HCT116 (cell line): ENCODE results near the gene MAFG. TPM values are rescaled to one million over a fixed set of nuclear protein-coding genes. Genes with fewer than 3 reads are reported as not detected.

Source experiments
- ATAC-seq: fragments of 200-7000 bp; cut with Tn5 transposase; 2 replicates; pipeline ENCODE4 v1.9.1; 2020; ENCODE audit warnings: mild to moderate bottlenecking, moderate library complexity
- BruUV-seq: library from RNA; stranded (reverse); fragments of 400-500 nt; replicated peaks from 2 replicates; lab custom pipeline; 2021; lab: Mats Ljungman, UMichigan
- CTCF ChIA-PET: fragments of 300-600 bp; sonication (Branson Sonifier 250); formaldehyde crosslinking; loops from one replicate; lab custom pipeline; 2021; ENCODE audit warnings: antibody characterized with exemption; lab: Charles Lee
- POLR2A ChIA-PET: fragments of 300-600, 350-600 bp; sonication (Branson Sonifier 250); formaldehyde crosslinking; loops from one replicate; lab custom pipeline; 2021; ENCODE audit warnings: antibody characterized with exemption; lab: Charles Lee
- RAD21 ChIA-PET, 2 experiments: fragments of 300-600 bp; sonication (Branson Sonifier 250); formaldehyde crosslinking; loops; one replicate each; lab custom pipeline; 2023; ENCODE audit warnings: low total read pairs in 2 of 2; ENCODE audit not compliant: uncharacterized antibody in 2 of 2, unreplicated experiment in 2 of 2, low non-redundant PET in 1 of 2; lab: Charles Lee
- DNase-seq: peaks from one replicate; pipeline ENCODE4 v3.0.0-alpha.2; 2010; ENCODE audit warnings: low read depth, low spot score
- H2AFZ ChIP-seq: fragments of 200-600 bp; shearing (Covaris generic), sonication (generic); 2 replicates; pipeline ENCODE4 v1.6.1; 2017; ENCODE audit warnings: low read depth, mixed run types, mixed read lengths, antibody characterized with exemption, low read length; ENCODE audit not compliant: poor library complexity, severe bottlenecking
- H3K27ac ChIP-seq: 2 replicates; pipeline ENCODE4 v1.5.1; 2012; ENCODE audit warnings: low read depth, low read length
- H3K27me3 ChIP-seq: fragments of 200-600 bp; sonication (generic); 2 replicates; pipeline ENCODE4 v1.6.1; 2016; ENCODE audit warnings: mixed run types, low read length, mixed read lengths; ENCODE audit not compliant: insufficient read depth
- H3K36me3 ChIP-seq, 2 experiments: fragments of 200-500 bp in 1 of 2; fragments of 200-600 bp in 1 of 2; sonication (Bioruptor generic) in 1 of 2; sonication (generic) in 1 of 2; 2 replicates each; pipeline versions ENCODE4 v1.5.1 to v1.6.1; 2014 to 2016; ENCODE audit warnings: low read length in 2 of 2, inconsistent platforms in 1 of 2, mixed read lengths in 1 of 2, mixed run types in 1 of 2; ENCODE audit not compliant: insufficient read depth in 2 of 2, control insufficient read depth in 1 of 2
- H3K4me1 ChIP-seq, 2 experiments: fragments of 200-600 bp in 1 of 2; sonication (generic) in 1 of 2; 2 replicates each; pipeline versions ENCODE4 v1.5.1 to v1.6.1; 2012 to 2017; ENCODE audit warnings: low read length in 2 of 2, inconsistent platforms in 1 of 2, mild to moderate bottlenecking in 1 of 2, mixed read lengths in 1 of 2, mixed run types in 1 of 2, moderate library complexity in 1 of 2; ENCODE audit not compliant: insufficient read depth in 2 of 2, control insufficient read depth in 1 of 2
- H3K4me2 ChIP-seq: fragments of 200-600 bp; sonication (generic); 2 replicates; pipeline ENCODE4 v1.6.1; 2017; ENCODE audit warnings: mixed run types, low read length, mixed read lengths
- H3K4me3 ChIP-seq, 2 experiments: fragments of 200-600 bp in 1 of 2; sonication (generic) in 1 of 2; replicated peaks in 1 of 2; 2 replicates each; pipeline ENCODE4 v1.5.1; 2011 to 2016; ENCODE audit warnings: low read length in 2 of 2, control low read depth in 1 of 2, low read depth in 1 of 2, mild to moderate bottlenecking in 1 of 2, mixed read lengths in 1 of 2, mixed run types in 1 of 2
- H3K79me2 ChIP-seq: fragments of 200-600 bp; sonication (generic); 2 replicates; pipeline ENCODE4 v1.6.1; 2017; ENCODE audit warnings: mild to moderate bottlenecking, mixed run types, low read length, moderate library complexity, mixed read lengths; ENCODE audit not compliant: insufficient read depth
- H3K9ac ChIP-seq: fragments of 200-600 bp; sonication (generic); 2 replicates; pipeline ENCODE4 v1.6.1; 2016; ENCODE audit warnings: low read length, mixed read lengths
- H3K9me2 ChIP-seq: fragments of 200-600 bp; sonication (generic), shearing (Covaris generic); 2 replicates; pipeline ENCODE4 v1.6.1; 2017; ENCODE audit warnings: mixed run types, mild to moderate bottlenecking, moderate library complexity; ENCODE audit not compliant: insufficient read depth
- H3K9me3 ChIP-seq, 2 experiments: fragments of 200-500 bp in 1 of 2; fragments of 200-600 bp in 1 of 2; sonication (Bioruptor generic) in 1 of 2; sonication (generic) in 1 of 2; 2 replicates each; pipeline ENCODE4 v1.6.1; 2014 to 2017; ENCODE audit warnings: low read length in 2 of 2, mixed read lengths in 2 of 2, inconsistent platforms in 1 of 2, low read depth in 1 of 2, mild to moderate bottlenecking in 1 of 2, mixed run types in 1 of 2, moderate library complexity in 1 of 2; ENCODE audit not compliant: control insufficient read depth in 1 of 2, insufficient read depth in 1 of 2
- H4K20me1 ChIP-seq: fragments of 200-600 bp; sonication (generic), shearing (Covaris generic); 2 replicates; pipeline ENCODE4 v1.6.1; 2017; ENCODE audit warnings: mixed run types, mild to moderate bottlenecking, moderate library complexity; ENCODE audit not compliant: insufficient read depth
- CEBPB ChIP-seq: IDR thresholded peaks from 2 replicates; pipeline ENCODE4 v1.6.1; 2012; ENCODE audit warnings: low read depth
- EZH2 ChIP-seq: fragments of 200-600 bp; sonication (generic); IDR thresholded peaks from 2 replicates; pipeline ENCODE4 v1.6.1; 2017; ENCODE audit warnings: antibody characterized with exemption, mixed run types
- EZH2phosphoT487 ChIP-seq: fragments of 200-600 bp; IDR thresholded peaks from 2 replicates; pipeline ENCODE4 v1.6.1; 2018; ENCODE audit warnings: antibody characterized with exemption, borderline replicate concordance
- FOSL1 ChIP-seq: IDR thresholded peaks from 2 replicates; pipeline ENCODE4 v1.6.1; 2012; ENCODE audit warnings: low read depth
- JUND ChIP-seq: IDR thresholded peaks from 2 replicates; pipeline ENCODE4 v1.6.1; 2012
- POLR2AphosphoS5 ChIP-seq: IDR thresholded peaks from 2 replicates; pipeline ENCODE4 v1.6.1; 2011; ENCODE audit warnings: mild to moderate bottlenecking, low read depth, low read length, moderate library complexity
- SIN3A ChIP-seq: IDR thresholded peaks from 2 replicates; pipeline ENCODE4 v1.6.1; 2012; ENCODE audit warnings: low read depth
- SP1 ChIP-seq: IDR thresholded peaks from 2 replicates; pipeline ENCODE4 v1.6.1; 2012; ENCODE audit warnings: low read depth
- TCF7L2 ChIP-seq: IDR thresholded peaks from 2 replicates; pipeline ENCODE4 v1.7.0; 2011; ENCODE audit warnings: borderline replicate concordance, inconsistent platforms; ENCODE audit not compliant: insufficient read depth, insufficient read length; ENCODE audit errors: extremely low read depth
- ZFX ChIP-seq: fragments of 450-650 bp; IDR thresholded peaks from 2 replicates; pipeline ENCODE4 v1.6.1; 2017
- intact Hi-C: fragments of 100-400 bp; cut with micrococcal nuclease; formaldehyde crosslinking; loops from 2 replicates; pipeline ENCODE4 v1.10.0; 2022
- total RNA-seq: library from RNA; stranded (reverse); gene quantifications from one replicate; pipeline ENCODE4 v1.2.1, GENCODE V29; 2021; ENCODE audit not compliant: unreplicated experiment
- TF ChIP-seq, protein P1 (sequence below), 3 experiments: fragments of 200-600 bp in 1 of 3; sonication (generic) in 1 of 3; IDR thresholded peaks in 2 of 3; conservative IDR thresholded peaks in 1 of 3; 2 replicates each; pipeline ENCODE4 v1.5.1; 2012 to 2017; ENCODE audit warnings: low read depth in 2 of 3, low read length in 2 of 3, antibody characterized with exemption in 1 of 3, borderline replicate concordance in 1 of 3, control low read depth in 1 of 3, mild to moderate bottlenecking in 1 of 3, mixed read lengths in 1 of 3, mixed run types in 1 of 3, moderate library complexity in 1 of 3; ENCODE audit not compliant: insufficient read depth in 1 of 3
- TF ChIP-seq, protein P2 (sequence below): IDR thresholded peaks from 2 replicates; pipeline ENCODE4 v1.6.1; 2011; ENCODE audit warnings: mild to moderate bottlenecking, low read length, moderate library complexity; ENCODE audit not compliant: insufficient replicate concordance; ENCODE audit errors: extremely low read depth

The MAFG gene
- total RNA-seq, 1 experiment from 2014 or later: 46.8 TPM

DNA sequence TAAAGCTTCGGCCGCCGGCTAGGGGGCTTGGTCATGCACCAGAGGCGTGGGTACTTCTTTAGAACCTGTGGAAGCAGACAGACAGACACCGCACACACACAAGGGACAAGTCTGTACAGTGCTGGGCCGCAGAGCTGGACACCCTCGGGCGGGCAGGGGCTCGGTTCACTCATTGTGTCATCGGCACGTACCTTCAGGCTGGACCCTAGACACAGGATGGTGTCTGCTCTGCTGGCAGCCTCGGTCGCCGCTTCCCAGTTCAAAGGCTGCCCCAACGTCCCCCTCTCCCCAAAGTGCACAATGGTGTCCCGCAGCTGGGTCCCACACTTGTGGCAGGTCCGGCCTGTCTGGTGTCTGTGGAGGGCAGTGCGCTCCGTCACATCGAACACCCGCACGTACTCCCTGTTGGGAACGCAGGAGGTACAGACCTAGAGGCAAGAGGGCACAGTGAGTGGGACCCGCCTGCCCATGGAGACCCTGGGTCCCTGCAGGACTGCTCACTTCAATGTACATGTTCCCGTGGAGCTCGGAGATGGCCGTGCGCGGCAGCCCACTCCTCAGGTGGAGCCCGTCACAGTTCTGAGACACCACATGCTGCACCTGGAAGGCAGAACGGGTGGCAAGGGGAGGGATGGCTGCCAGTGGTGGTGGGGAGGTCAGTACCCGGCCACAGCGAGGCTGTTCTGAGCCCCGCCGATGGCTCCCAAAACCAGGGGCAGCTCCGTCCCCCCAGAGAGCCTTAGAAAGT lies 13.3 kb downstream of the MAFG start:
- intact Hi-C loops: loop anchor here (5.0 kb wide), 1 partner anchor 108 kb away; the partner anchor contains the start of genes CENPX and LRRC45
- no TSS peak for BruUV-seq
- ChIA-PET RAD21 (interaction anchor here in 1 of 2 experiments (0.6 kb wide), 1 partner anchor 733 kb away, joined by 3 read pairs; no protein-coding TSS in a partner anchor), POLR2A (interaction anchor here (1.3 kb wide), 1 partner anchor 12 kb away, joined by 3 read pairs; no protein-coding TSS in a partner anchor), CTCF (no interaction called here)
- H3K27me3 ChIP-seq: no peaks in the 10 kb centered on the region
- no peaks in the 10 kb centered on the region for H3K9me3 ChIP-seq
- H3K36me3 ChIP-seq: peaks cover 22 to 34% of the 10 kb centered on the region in 2 experiments; a peak in 3 of 4 replicates
- H3K9me2 ChIP-seq: no peaks in the 10 kb centered on the region
- H3K4me2 ChIP-seq: no peak overlapping the region
- ATAC-seq: no peak
- H3K79me2 ChIP-seq: peaks cover 52% of the 10 kb centered on the region
- no peak overlapping the region for H3K4me3 ChIP-seq
- H3K27ac ChIP-seq: peak overlapping the region; percentile 60; the same call in 1 of the 2 replicates
- peaks cover 43 to 68% of the 10 kb centered on the region in 2 experiments for H3K4me1 ChIP-seq
- DNase-seq: no peak
- no peak overlapping the region for H2AFZ ChIP-seq
- H3K9ac ChIP-seq: no peak overlapping the region
- no peaks in the 10 kb centered on the region for H4K20me1 ChIP-seq
- TF ChIP-seq, protein P1, sequence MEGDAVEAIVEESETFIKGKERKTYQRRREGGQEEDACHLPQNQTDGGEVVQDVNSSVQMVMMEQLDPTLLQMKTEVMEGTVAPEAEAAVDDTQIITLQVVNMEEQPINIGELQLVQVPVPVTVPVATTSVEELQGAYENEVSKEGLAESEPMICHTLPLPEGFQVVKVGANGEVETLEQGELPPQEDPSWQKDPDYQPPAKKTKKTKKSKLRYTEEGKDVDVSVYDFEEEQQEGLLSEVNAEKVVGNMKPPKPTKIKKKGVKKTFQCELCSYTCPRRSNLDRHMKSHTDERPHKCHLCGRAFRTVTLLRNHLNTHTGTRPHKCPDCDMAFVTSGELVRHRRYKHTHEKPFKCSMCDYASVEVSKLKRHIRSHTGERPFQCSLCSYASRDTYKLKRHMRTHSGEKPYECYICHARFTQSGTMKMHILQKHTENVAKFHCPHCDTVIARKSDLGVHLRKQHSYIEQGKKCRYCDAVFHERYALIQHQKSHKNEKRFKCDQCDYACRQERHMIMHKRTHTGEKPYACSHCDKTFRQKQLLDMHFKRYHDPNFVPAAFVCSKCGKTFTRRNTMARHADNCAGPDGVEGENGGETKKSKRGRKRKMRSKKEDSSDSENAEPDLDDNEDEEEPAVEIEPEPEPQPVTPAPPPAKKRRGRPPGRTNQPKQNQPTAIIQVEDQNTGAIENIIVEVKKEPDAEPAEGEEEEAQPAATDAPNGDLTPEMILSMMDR (IDR thresholded peaks at IDR 0.05 in 2 of 3, conservative IDR thresholded peaks at IDR 0.05 in 1 of 3; ENCODE audit: borderline replicate concordance in 1 of 3, insufficient read depth in 1 of 3, low read depth in 2 of 3, low read length in 2 of 3): no peak
- TF ChIP-seq SP1 (no peak), ZFX (no peak), POLR2AphosphoS5 (no peak), EZH2 (no peak), SIN3A (no peak), FOSL1 (no peak), TCF7L2 (no peak), CEBPB (no peak), JUND (no peak), EZH2phosphoT487 (no peak)
- TF ChIP-seq, protein P2, sequence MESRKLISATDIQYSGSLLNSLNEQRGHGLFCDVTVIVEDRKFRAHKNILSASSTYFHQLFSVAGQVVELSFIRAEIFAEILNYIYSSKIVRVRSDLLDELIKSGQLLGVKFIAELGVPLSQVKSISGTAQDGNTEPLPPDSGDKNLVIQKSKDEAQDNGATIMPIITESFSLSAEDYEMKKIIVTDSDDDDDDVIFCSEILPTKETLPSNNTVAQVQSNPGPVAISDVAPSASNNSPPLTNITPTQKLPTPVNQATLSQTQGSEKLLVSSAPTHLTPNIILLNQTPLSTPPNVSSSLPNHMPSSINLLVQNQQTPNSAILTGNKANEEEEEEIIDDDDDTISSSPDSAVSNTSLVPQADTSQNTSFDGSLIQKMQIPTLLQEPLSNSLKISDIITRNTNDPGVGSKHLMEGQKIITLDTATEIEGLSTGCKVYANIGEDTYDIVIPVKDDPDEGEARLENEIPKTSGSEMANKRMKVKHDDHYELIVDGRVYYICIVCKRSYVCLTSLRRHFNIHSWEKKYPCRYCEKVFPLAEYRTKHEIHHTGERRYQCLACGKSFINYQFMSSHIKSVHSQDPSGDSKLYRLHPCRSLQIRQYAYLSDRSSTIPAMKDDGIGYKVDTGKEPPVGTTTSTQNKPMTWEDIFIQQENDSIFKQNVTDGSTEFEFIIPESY: no peak
